GM23338 (cell line): ENCODE data around the gene JPH4. TPM values are rescaled to one million over a fixed set of nuclear protein-coding genes. Genes with fewer than 3 reads are reported as not detected.

ENCODE experiments used
- ATAC-seq: fragments of 200-7000 bp; cut with Tn5 transposase; 3 replicates; pipeline ENCODE4 v1.9.1; 2020
- DNase-seq: peaks from one replicate; pipeline ENCODE4 v3.0.0-alpha.2; 2015; ENCODE audit warnings: low spot score
- H2AFZ ChIP-seq: fragments of 200-600 bp; sonication (generic); 2 replicates; pipeline ENCODE4 v1.8.0; 2016; ENCODE audit warnings: antibody characterized with exemption, mild to moderate bottlenecking, moderate library complexity
- H3F3A ChIP-seq: fragments of 200-600 bp; sonication (generic); replicated peaks from 2 replicates; pipeline ENCODE4 v1.8.0; 2017; ENCODE audit warnings: antibody characterized with exemption, mixed run types, low read depth
- H3K27ac ChIP-seq: fragments of 200-600 bp; sonication (generic); 2 replicates; pipeline ENCODE4 v1.6.1; 2016; ENCODE audit warnings: low read depth
- H3K27me3 ChIP-seq: fragments of 200-600 bp; sonication (generic); 2 replicates; pipeline ENCODE4 v1.8.0; 2016; ENCODE audit warnings: mild to moderate bottlenecking, mixed run types, moderate library complexity; ENCODE audit not compliant: insufficient read depth
- H3K36me3 ChIP-seq: fragments of 200-600 bp; sonication (generic); 2 replicates; pipeline ENCODE4 v1.8.0; 2016; ENCODE audit warnings: mild to moderate bottlenecking; ENCODE audit not compliant: insufficient read depth
- H3K4me1 ChIP-seq: fragments of 200-600 bp; sonication (generic); 2 replicates; pipeline ENCODE4 v1.8.0; 2016; ENCODE audit warnings: mild to moderate bottlenecking, moderate library complexity; ENCODE audit not compliant: insufficient read depth
- H3K4me2 ChIP-seq: fragments of 200-600 bp; sonication (generic); 2 replicates; pipeline ENCODE4 v1.7.1; 2017; ENCODE audit warnings: mixed run types
- H3K4me3 ChIP-seq: fragments of 200-600 bp; sonication (generic); 2 replicates; pipeline ENCODE4 v1.6.1; 2016; ENCODE audit warnings: mixed run types
- H3K79me2 ChIP-seq: fragments of 200-600 bp; sonication (generic); replicated peaks from 2 replicates; pipeline ENCODE4 v1.8.0; 2017; ENCODE audit warnings: mild to moderate bottlenecking; ENCODE audit not compliant: insufficient read depth
- H3K9me2 ChIP-seq: fragments of 200-600 bp; sonication (generic); 2 replicates; pipeline ENCODE4 v1.8.0; 2017; ENCODE audit not compliant: insufficient read depth
- H4K20me1 ChIP-seq: fragments of 200-600 bp; sonication (generic); replicated peaks from 2 replicates; pipeline ENCODE4 v1.8.0; 2017; ENCODE audit warnings: mild to moderate bottlenecking; ENCODE audit not compliant: insufficient read depth
- H3K27ac Mint-ChIP-seq: 2 replicates; pipeline ENCODE4 v1.8.0; 2020; ENCODE audit warnings: inconsistent platforms, mild to moderate bottlenecking, moderate library complexity, mixed read lengths
- H3K27me3 Mint-ChIP-seq: 3 replicates; pipeline ENCODE4 v1.8.0; 2022; ENCODE audit warnings: low read depth, mild to moderate bottlenecking, moderate library complexity, mixed read lengths, inconsistent platforms; ENCODE audit not compliant: insufficient read depth, poor library complexity
- H3K36me3 Mint-ChIP-seq: 3 replicates; pipeline ENCODE4 v1.8.0; 2021; ENCODE audit warnings: low read depth, mild to moderate bottlenecking, inconsistent platforms, moderate library complexity, mixed read lengths
- H3K4me1 Mint-ChIP-seq: 3 replicates; pipeline ENCODE4 v1.8.0; 2020; ENCODE audit warnings: mild to moderate bottlenecking, inconsistent platforms, mixed read lengths
- H3K4me3 Mint-ChIP-seq: 3 replicates; pipeline ENCODE4 v1.8.0; 2021; ENCODE audit warnings: moderate library complexity, mild to moderate bottlenecking, inconsistent platforms, mixed read lengths
- H3K9me3 Mint-ChIP-seq: 3 replicates; pipeline ENCODE4 v1.8.0; 2020; ENCODE audit warnings: moderate library complexity, mild to moderate bottlenecking, inconsistent platforms, mixed read lengths
- CREB1 ChIP-seq: fragments of 250-450 bp; sonication (Bioruptor Pico); IDR thresholded peaks from 2 replicates; pipeline ENCODE4 v1.5.0; 2020; ENCODE audit warnings: low read depth, mild to moderate bottlenecking, moderate library complexity
- CTCF ChIP-seq, 2 experiments: fragments of 200-600 bp in 1 of 2; sonication (generic) in 1 of 2; conservative IDR thresholded peaks; 2 replicates each; pipeline versions ENCODE4 v1.5.1 to v1.6.1; 2016 to 2017; ENCODE audit warnings: antibody characterized with exemption in 2 of 2, low read depth in 2 of 2, mild to moderate bottlenecking in 2 of 2, moderate library complexity in 1 of 2
- ETS1 ChIP-seq: IDR thresholded peaks from 2 replicates; pipeline ENCODE4 v1.6.1; 2016; ENCODE audit warnings: antibody characterized with exemption
- EZH2 ChIP-seq: fragments of 200-600 bp; sonication (generic); IDR thresholded peaks from one replicate; pipeline ENCODE4 v1.8.0; 2017; ENCODE audit warnings: antibody characterized with exemption, mild to moderate bottlenecking, low read depth; ENCODE audit not compliant: unreplicated experiment
- EZH2phosphoT487 ChIP-seq: fragments of 200-600 bp; sonication (generic); IDR thresholded peaks from one replicate; pipeline ENCODE4 v1.8.1; 2018; ENCODE audit warnings: antibody characterized with exemption; ENCODE audit not compliant: unreplicated experiment
- JUNB ChIP-seq: IDR thresholded peaks from one replicate; pipeline ENCODE4 v1.6.1; 2016; ENCODE audit warnings: antibody characterized with exemption; ENCODE audit not compliant: unreplicated experiment
- NANOG ChIP-seq: IDR thresholded peaks from 2 replicates; pipeline ENCODE4 v1.6.1; 2016; ENCODE audit warnings: antibody characterized with exemption, borderline replicate concordance
- POLR2AphosphoS5 ChIP-seq: IDR thresholded peaks from 2 replicates; pipeline ENCODE4 v1.6.1; 2016; ENCODE audit warnings: antibody characterized with exemption, low read depth
- STAT1 ChIP-seq: IDR thresholded peaks from one replicate; pipeline ENCODE4 v1.6.1; 2016; ENCODE audit warnings: antibody characterized with exemption; ENCODE audit not compliant: unreplicated experiment
- ZNF114 ChIP-seq: fragments of 250-450 bp; sonication (Bioruptor Pico); IDR thresholded peaks from 2 replicates; pipeline ENCODE4 v1.5.0; 2020; ENCODE audit warnings: mild to moderate bottlenecking, moderate library complexity
- ZNF331 ChIP-seq: fragments of 250-450 bp; sonication (Bioruptor Pico); IDR thresholded peaks from 2 replicates; pipeline ENCODE4 v1.5.0; 2020; ENCODE audit warnings: low read depth, mild to moderate bottlenecking, moderate library complexity
- ZNF462 ChIP-seq: fragments of 250-450 bp; sonication (Bioruptor Pico); IDR thresholded peaks from 2 replicates; pipeline ENCODE4 v1.5.0; 2020; ENCODE audit warnings: mild to moderate bottlenecking, moderate library complexity
- polyA plus RNA-seq: library from polyadenylated mRNA; unstranded; fragments of >200 nt; fragmentation: Nextera tagmentation; extraction: Ambion mirVana; gene quantifications from 2 replicates; pipeline ENCODE4 v1.2.1, GENCODE V29; 2016
- total RNA-seq: library from RNA; depleted of rRNA; stranded (reverse); fragments of >200 nt; shearing (Covaris generic); gene quantifications from 2 replicates; pipeline ENCODE4 v1.2.3, GENCODE V29; 2014
- TF ChIP-seq, protein P1 (sequence below): IDR thresholded peaks from one replicate; pipeline ENCODE4 v1.6.1; 2018; ENCODE audit warnings: antibody characterized with exemption; ENCODE audit not compliant: unreplicated experiment

The JPH4 gene
- total and polyA plus RNA-seq, 2 experiments from 2014 or later = 11.0 to 29.9 TPM

- H3K27me3 ChIP-seq = peaks cover 32% of the 10 kb centered on the region
- H3K27me3 Mint-ChIP-seq = peaks cover 38% of the 10 kb centered on the region
Measured at GRCh38 chr14:23573384-23574015, 5.1 kb downstream of the JPH4 start.

More at GRCh38 chr14:23573384-23574015, 5.1 kb downstream of the JPH4 start:
- Histone ChIP-seq H3K9me2 (no peaks in the 10 kb centered on the region), H3K79me2 (peaks cover 10% of the 10 kb centered on the region), H3F3A (peaks cover 14% of the 10 kb centered on the region), H3K4me1 (peaks cover 13% of the 10 kb centered on the region), H3K27ac (no peak overlapping the region), H2AFZ (no peak overlapping the region), H3K36me3 (no peaks in the 10 kb centered on the region), H3K4me2 (no peak overlapping the region), H4K20me1 (peaks cover 18% of the 10 kb centered on the region), H3K4me3 (no peak overlapping the region)
- DNase-seq = no peak
- ATAC-seq = no peak
- H3K27ac Mint-ChIP-seq = no peak overlapping the region
- TF ChIP-seq JUNB (no peak), EZH2phosphoT487 (no peak), NANOG (no peak), EZH2 (no peak), ZNF114 (no peak), ZNF331 (CRISPR knock-in tag) (no peak), ETS1 (no peak), CTCF (conservative IDR thresholded peaks at IDR 0.05; ENCODE audit: low read depth in 2 of 2) (no peak), STAT1 (no peak), ZNF462 (no peak), POLR2AphosphoS5 (no peak), CREB1 (no peak)
- TF ChIP-seq, protein P1, sequence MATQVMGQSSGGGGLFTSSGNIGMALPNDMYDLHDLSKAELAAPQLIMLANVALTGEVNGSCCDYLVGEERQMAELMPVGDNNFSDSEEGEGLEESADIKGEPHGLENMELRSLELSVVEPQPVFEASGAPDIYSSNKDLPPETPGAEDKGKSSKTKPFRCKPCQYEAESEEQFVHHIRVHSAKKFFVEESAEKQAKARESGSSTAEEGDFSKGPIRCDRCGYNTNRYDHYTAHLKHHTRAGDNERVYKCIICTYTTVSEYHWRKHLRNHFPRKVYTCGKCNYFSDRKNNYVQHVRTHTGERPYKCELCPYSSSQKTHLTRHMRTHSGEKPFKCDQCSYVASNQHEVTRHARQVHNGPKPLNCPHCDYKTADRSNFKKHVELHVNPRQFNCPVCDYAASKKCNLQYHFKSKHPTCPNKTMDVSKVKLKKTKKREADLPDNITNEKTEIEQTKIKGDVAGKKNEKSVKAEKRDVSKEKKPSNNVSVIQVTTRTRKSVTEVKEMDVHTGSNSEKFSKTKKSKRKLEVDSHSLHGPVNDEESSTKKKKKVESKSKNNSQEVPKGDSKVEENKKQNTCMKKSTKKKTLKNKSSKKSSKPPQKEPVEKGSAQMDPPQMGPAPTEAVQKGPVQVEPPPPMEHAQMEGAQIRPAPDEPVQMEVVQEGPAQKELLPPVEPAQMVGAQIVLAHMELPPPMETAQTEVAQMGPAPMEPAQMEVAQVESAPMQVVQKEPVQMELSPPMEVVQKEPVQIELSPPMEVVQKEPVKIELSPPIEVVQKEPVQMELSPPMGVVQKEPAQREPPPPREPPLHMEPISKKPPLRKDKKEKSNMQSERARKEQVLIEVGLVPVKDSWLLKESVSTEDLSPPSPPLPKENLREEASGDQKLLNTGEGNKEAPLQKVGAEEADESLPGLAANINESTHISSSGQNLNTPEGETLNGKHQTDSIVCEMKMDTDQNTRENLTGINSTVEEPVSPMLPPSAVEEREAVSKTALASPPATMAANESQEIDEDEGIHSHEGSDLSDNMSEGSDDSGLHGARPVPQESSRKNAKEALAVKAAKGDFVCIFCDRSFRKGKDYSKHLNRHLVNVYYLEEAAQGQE = no peak
- peaks cover 48% of the 10 kb centered on the region for H3K4me1 Mint-ChIP-seq
- H3K9me3 Mint-ChIP-seq = peaks cover 4% of the 10 kb centered on the region; the same call in 2 of the 3 replicates
- peaks cover 29% of the 10 kb centered on the region for H3K36me3 Mint-ChIP-seq
- H3K4me3 Mint-ChIP-seq = no peak overlapping the region; the same call in 2 of the 3 replicates
